Hematopoietic multipotent progenitor cell treated with erythropoietin and hydrocortisone succinate and interleukin-3 and kit ligand, for 6 days (in vitro differentiated cells): ENCODE measurements around the gene NTMT1.
A peak's percentile ranks its signal among the peaks of the same experiment; 100 is the strongest.

Source experiments
- DNase-seq: peaks from one replicate; pipeline ENCODE4 v3.0.0-alpha.2; 2015

The NTMT1 gene

GRCh38 chr9:129597355-129598088, 28.4 kb upstream of the NTMT1 start:
- no peak for DNase-seq

GRCh38 chr9:129598089-129598596, 27.8 kb upstream of the NTMT1 start:
- no peak for DNase-seq

GRCh38 chr9:129601082-129601674, 24.8 kb upstream of the NTMT1 start:
- no peak for DNase-seq

GRCh38 chr9:129602598-129603415, 23.2 kb upstream of the NTMT1 start:
- DNase-seq, result peak; percentile 37

- no peak for DNase-seq
Observed at GRCh38 chr9:129604056-129604765, 21.8 kb upstream of the NTMT1 start.

- no peak for DNase-seq
Observed at GRCh38 chr9:129604766-129605163, 21.2 kb upstream of the NTMT1 start.

GRCh38 chr9:129606161-129607026, 19.6 kb upstream of the NTMT1 start:
- no peak for DNase-seq

- no peak for DNase-seq
Observed at GRCh38 chr9:129607027-129607387, 19.0 kb upstream of the NTMT1 start.

- no peak for DNase-seq
Observed at GRCh38 chr9:129608561-129609481, 17.1 kb upstream of the NTMT1 start.

- peak; percentile 65 for DNase-seq
Observed at GRCh38 chr9:129609486-129610212, 16.3 kb upstream of the NTMT1 start.

GRCh38 chr9:129610213-129610472, 15.8 kb upstream of the NTMT1 start:
- DNase-seq, result no peak

- DNase-seq, result peak; percentile 77
Observed at GRCh38 chr9:129610473-129611306, 15.3 kb upstream of the NTMT1 start.

GRCh38 chr9:129611307-129611800, 14.6 kb upstream of the NTMT1 start:
- no peak for DNase-seq

GRCh38 chr9:129612123-129612522, 13.8 kb upstream of the NTMT1 start:
- DNase-seq, result no peak

- DNase-seq, result no peak
Observed at GRCh38 chr9:129612815-129613519, 13.0 kb upstream of the NTMT1 start.

GRCh38 chr9:129613520-129614175, 12.3 kb upstream of the NTMT1 start:
- no peak for DNase-seq

GRCh38 chr9:129614932-129615331, 11.0 kb upstream of the NTMT1 start:
- DNase-seq, result no peak
